Stimulated activated CD8-positive, alpha-beta memory T cell treated with anti-CD3 and anti-CD28 coated beads, Interleukin-15, amount 100 ng/mL, for 24 hours (primary cell): ENCODE data around the gene WAS.
"Not testable (repeated sequence)": the region's sequence is repeated elsewhere in the genome, so short reads cannot be mapped to it uniquely, and the experiment has no call there.

ENCODE experiments used
- DNase-seq: peaks from one replicate; pipeline ENCODE4 v3.0.0-alpha.2; 2020; ENCODE audit warnings: low read depth

WAS gene

GRCh38 chrX:48685416-48685815 lies 1.8 kb downstream of the WAS start:
- DNase-seq = no peak

GRCh38 chrX:48688531-48689150 lies 5.0 kb downstream of the WAS start:
- DNase-seq = no peak

- no peak for DNase-seq
Measured at GRCh38 chrX:48689208-48689920, 5.8 kb downstream of the WAS start.

- not testable (repeated sequence) for DNase-seq
Measured at GRCh38 chrX:48691746-48692145, 8.1 kb downstream of the WAS start.

- no peak for DNase-seq
Measured at GRCh38 chrX:48694776-48695533, 11.4 kb downstream of the WAS start.

- DNase-seq = no peak
Measured at GRCh38 chrX:48695534-48695896, 11.9 kb downstream of the WAS start.

GRCh38 chrX:48695925-48696300 lies 12.3 kb downstream of the WAS start:
- DNase-seq = no peak

- DNase-seq = peak; percentile 47
Measured at GRCh38 chrX:48696301-48696908, 12.8 kb downstream of the WAS start, which contains the start of gene SUV39H1. Gene SUV39H1 (plus strand): TSS chrX:48696734. CDS start chrX:48696785, 51 bp downstream.

GRCh38 chrX:48696909-48697727 lies 13.5 kb downstream of the WAS start:
- DNase-seq = no peak

- no peak for DNase-seq
Measured at GRCh38 chrX:48698306-48698705, 14.7 kb downstream of the WAS start.

GRCh38 chrX:48700246-48700645 lies 16.6 kb downstream of the WAS start:
- no peak for DNase-seq

GRCh38 chrX:48700951-48701653 lies 17.5 kb downstream of the WAS start:
- DNase-seq = no peak

- DNase-seq = no peak
Measured at GRCh38 chrX:48702032-48702431, 18.4 kb downstream of the WAS start.

- no peak for DNase-seq
Measured at GRCh38 chrX:48702716-48703115, 19.1 kb downstream of the WAS start.

GRCh38 chrX:48703228-48703627 lies 19.6 kb downstream of the WAS start:
- DNase-seq = no peak

- DNase-seq = no peak
Measured at GRCh38 chrX:48703642-48704481, 20.3 kb downstream of the WAS start.

GRCh38 chrX:48705871-48706270 lies 22.3 kb downstream of the WAS start:
- no peak for DNase-seq

GRCh38 chrX:48709522-48710112 lies 26.0 kb downstream of the WAS start:
- DNase-seq = no peak

GRCh38 chrX:48711162-48711928 lies 27.7 kb downstream of the WAS start:
- no peak for DNase-seq
